Astrocyte (in vitro differentiated cells and primary cell): ENCODE measurements around the gene SPRED2. TPM values are rescaled to one million over a fixed set of nuclear protein-coding genes. Genes with fewer than 3 reads are reported as not detected.

Experiments used
- DNase-seq: peaks from one replicate; pipeline ENCODE4 v3.0.0-alpha.2; 2010; ENCODE audit warnings: low read depth
- FAIRE-seq: peaks from 2 replicates; lab custom pipeline; 2011; peaks lifted over from hg19 to GRCh38; lab: Jason Lieb, UNC
- H2AFZ ChIP-seq: 2 replicates; pipeline ENCODE4 v1.6.0; 2012; ENCODE audit warnings: low read depth, low read length, inconsistent platforms
- H3K27ac ChIP-seq: 2 replicates; pipeline ENCODE4 v1.5.1; 2011; ENCODE audit warnings: low read depth, low read length, inconsistent platforms
- H3K27me3 ChIP-seq: 2 replicates; pipeline ENCODE4 v1.6.0; 2011; ENCODE audit warnings: low read length, inconsistent platforms; ENCODE audit not compliant: insufficient read depth
- H3K36me3 ChIP-seq: 2 replicates; pipeline ENCODE4 v1.5.1; 2011; ENCODE audit warnings: low read length, inconsistent platforms; ENCODE audit not compliant: insufficient read depth
- H3K4me1 ChIP-seq: 2 replicates; pipeline ENCODE4 v1.5.1; 2011; ENCODE audit warnings: low read length, inconsistent platforms; ENCODE audit not compliant: insufficient read depth
- H3K4me2 ChIP-seq: 2 replicates; pipeline ENCODE4 v1.6.0; 2012; ENCODE audit warnings: low read length, inconsistent platforms
- H3K4me3 ChIP-seq: 2 replicates; pipeline ENCODE4 v1.5.1; 2011; ENCODE audit warnings: low read depth, mild to moderate bottlenecking, low read length, inconsistent platforms; ENCODE audit not compliant: insufficient read depth
- H3K79me2 ChIP-seq: 2 replicates; pipeline ENCODE4 v1.6.0; 2012; ENCODE audit warnings: mild to moderate bottlenecking, low read length, inconsistent platforms; ENCODE audit not compliant: insufficient read depth
- H3K9ac ChIP-seq: 2 replicates; pipeline ENCODE4 v1.6.0; 2012; ENCODE audit warnings: mild to moderate bottlenecking, low read length, inconsistent platforms
- H3K9me3 ChIP-seq: 2 replicates; pipeline ENCODE4 v1.5.1; 2012; ENCODE audit warnings: low read depth, mild to moderate bottlenecking, low read length, inconsistent platforms; ENCODE audit not compliant: insufficient read depth
- H4K20me1 ChIP-seq: 2 replicates; pipeline ENCODE4 v1.6.0; 2012; ENCODE audit warnings: low read length, inconsistent platforms; ENCODE audit not compliant: insufficient read depth
- H3K27ac Mint-ChIP-seq: one replicate; pipeline ENCODE4 v1.8.0; 2021; ENCODE audit warnings: mild to moderate bottlenecking, mixed read lengths; ENCODE audit not compliant: unreplicated experiment
- H3K27me3 Mint-ChIP-seq: one replicate; pipeline ENCODE4 v1.8.0; 2021; ENCODE audit warnings: low read depth, mixed read lengths; ENCODE audit not compliant: unreplicated experiment
- H3K36me3 Mint-ChIP-seq: one replicate; pipeline ENCODE4 v1.8.0; 2021; ENCODE audit warnings: low read depth, mixed read lengths; ENCODE audit not compliant: unreplicated experiment
- H3K4me1 Mint-ChIP-seq: one replicate; pipeline ENCODE4 v1.8.0; 2021; ENCODE audit warnings: low read depth, mixed read lengths; ENCODE audit not compliant: unreplicated experiment
- H3K4me3 Mint-ChIP-seq: one replicate; pipeline ENCODE4 v1.8.0; 2021; ENCODE audit warnings: mild to moderate bottlenecking, moderate library complexity, mixed read lengths; ENCODE audit not compliant: unreplicated experiment
- H3K9me3 Mint-ChIP-seq: one replicate; pipeline ENCODE4 v1.8.0; 2021; ENCODE audit warnings: mild to moderate bottlenecking, mixed read lengths; ENCODE audit not compliant: unreplicated experiment
- EZH2 ChIP-seq: IDR thresholded peaks from 2 replicates; pipeline ENCODE4 v1.6.1; 2012; ENCODE audit warnings: mild to moderate bottlenecking, low read length, inconsistent platforms; ENCODE audit not compliant: insufficient read depth
- total RNA-seq: library from RNA; stranded (reverse); gene quantifications from 2 replicates; pipeline ENCODE4 v1.2.1, GENCODE V29; 2021
- TF ChIP-seq, protein P1 (sequence below): IDR thresholded peaks from 2 replicates; pipeline ENCODE4 v1.5.1; 2011; ENCODE audit warnings: low read depth, mild to moderate bottlenecking, inconsistent platforms, low read length, moderate library complexity; ENCODE audit not compliant: insufficient read depth

SPRED2 gene
- total RNA-seq, 1 donor from 2014 or later: 47.3 TPM

DNA sequence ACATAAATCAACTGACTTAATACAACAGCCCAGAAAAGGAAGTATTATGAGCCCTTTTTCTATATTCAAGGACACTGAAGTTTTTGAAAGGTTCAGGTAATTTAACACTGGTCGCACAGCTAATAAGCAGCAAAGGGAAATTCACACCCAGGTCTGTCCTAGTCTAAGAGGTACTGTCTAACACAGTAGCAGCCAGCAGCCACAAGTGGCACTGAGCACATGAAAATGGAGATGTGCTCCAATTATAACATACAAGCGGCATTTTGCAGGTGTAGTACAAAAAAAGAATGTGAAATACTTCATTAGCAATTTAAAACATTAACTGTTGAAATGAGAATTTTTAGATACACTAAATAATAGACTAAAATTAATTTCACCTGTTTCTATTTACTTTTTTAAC, 23.4 kb downstream of the SPRED2 start:
- Histone ChIP-seq H3K27ac (no peak overlapping the region), H3K4me2 (no peak overlapping the region), H3K9me3 (no peaks in the 10 kb centered on the region), H4K20me1 (peaks cover 94% of the 10 kb centered on the region), H3K4me3 (no peak overlapping the region), H2AFZ (no peak overlapping the region), H3K9ac (no peak overlapping the region), H3K36me3 (no peaks in the 10 kb centered on the region), H3K4me1 (peaks cover 5% of the 10 kb centered on the region), H3K79me2 (peaks cover 95% of the 10 kb centered on the region), H3K27me3 (no peaks in the 10 kb centered on the region)
- Mint-ChIP-seq H3K4me1 (peaks cover 54% of the 10 kb centered on the region), H3K27me3 (no peaks in the 10 kb centered on the region), H3K9me3 (peaks cover 1% of the 10 kb centered on the region), H3K36me3 (peaks cover 20% of the 10 kb centered on the region), H3K27ac (no peak overlapping the region), H3K4me3 (no peak overlapping the region)
- FAIRE-seq (no peak), DNase-seq (no peak)
- TF ChIP-seq, protein P1, sequence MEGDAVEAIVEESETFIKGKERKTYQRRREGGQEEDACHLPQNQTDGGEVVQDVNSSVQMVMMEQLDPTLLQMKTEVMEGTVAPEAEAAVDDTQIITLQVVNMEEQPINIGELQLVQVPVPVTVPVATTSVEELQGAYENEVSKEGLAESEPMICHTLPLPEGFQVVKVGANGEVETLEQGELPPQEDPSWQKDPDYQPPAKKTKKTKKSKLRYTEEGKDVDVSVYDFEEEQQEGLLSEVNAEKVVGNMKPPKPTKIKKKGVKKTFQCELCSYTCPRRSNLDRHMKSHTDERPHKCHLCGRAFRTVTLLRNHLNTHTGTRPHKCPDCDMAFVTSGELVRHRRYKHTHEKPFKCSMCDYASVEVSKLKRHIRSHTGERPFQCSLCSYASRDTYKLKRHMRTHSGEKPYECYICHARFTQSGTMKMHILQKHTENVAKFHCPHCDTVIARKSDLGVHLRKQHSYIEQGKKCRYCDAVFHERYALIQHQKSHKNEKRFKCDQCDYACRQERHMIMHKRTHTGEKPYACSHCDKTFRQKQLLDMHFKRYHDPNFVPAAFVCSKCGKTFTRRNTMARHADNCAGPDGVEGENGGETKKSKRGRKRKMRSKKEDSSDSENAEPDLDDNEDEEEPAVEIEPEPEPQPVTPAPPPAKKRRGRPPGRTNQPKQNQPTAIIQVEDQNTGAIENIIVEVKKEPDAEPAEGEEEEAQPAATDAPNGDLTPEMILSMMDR: no peak
- TF ChIP-seq EZH2: no peak

GRCh38 chr2:65407240-65407639, 25.2 kb downstream of the SPRED2 start:
- Histone ChIP-seq H3K9me3 (no peaks in the 10 kb centered on the region), H4K20me1 (peaks cover 94% of the 10 kb centered on the region), H3K4me2 (no peak overlapping the region), H3K4me3 (no peak overlapping the region), H3K9ac (no peak overlapping the region), H3K79me2 (peaks cover 95% of the 10 kb centered on the region), H3K36me3 (no peaks in the 10 kb centered on the region), H3K4me1 (no peaks in the 10 kb centered on the region), H3K27me3 (no peaks in the 10 kb centered on the region), H3K27ac (no peak overlapping the region), H2AFZ (no peak overlapping the region)
- H3K9me3 Mint-ChIP-seq: peaks cover 1% of the 10 kb centered on the region
- no peak overlapping the region for H3K27ac Mint-ChIP-seq
- no peak for DNase-seq
- no peaks in the 10 kb centered on the region for H3K27me3 Mint-ChIP-seq
- H3K36me3 Mint-ChIP-seq: peaks cover 18% of the 10 kb centered on the region
- no peak overlapping the region for H3K4me3 Mint-ChIP-seq
- TF ChIP-seq, protein P1: no peak
- no peak for TF ChIP-seq EZH2
- peaks cover 39% of the 10 kb centered on the region for H3K4me1 Mint-ChIP-seq
- no peak for FAIRE-seq

GRCh38 chr2:65404988-65405697, 27.3 kb downstream of the SPRED2 start:
- Histone ChIP-seq H4K20me1 (peaks cover 93% of the 10 kb centered on the region), H3K4me3 (no peak overlapping the region), H3K79me2 (peaks cover 97% of the 10 kb centered on the region), H3K4me1 (no peaks in the 10 kb centered on the region), H3K27me3 (no peaks in the 10 kb centered on the region), H2AFZ (no peak overlapping the region), H3K27ac (no peak overlapping the region), H3K4me2 (no peak overlapping the region), H3K9me3 (no peaks in the 10 kb centered on the region), H3K36me3 (no peaks in the 10 kb centered on the region), H3K9ac (no peak overlapping the region)
- H3K27me3 Mint-ChIP-seq: no peaks in the 10 kb centered on the region
- FAIRE-seq: no peak
- peaks cover 1% of the 10 kb centered on the region for H3K9me3 Mint-ChIP-seq
- peaks cover 32% of the 10 kb centered on the region for H3K4me1 Mint-ChIP-seq
- H3K36me3 Mint-ChIP-seq: peaks cover 13% of the 10 kb centered on the region
- no peak overlapping the region for H3K4me3 Mint-ChIP-seq
- H3K27ac Mint-ChIP-seq: no peak overlapping the region
- TF ChIP-seq, protein P1: no peak
- no peak for TF ChIP-seq EZH2
- no peak for DNase-seq
